Stimulated activated effector memory CD8-positive, alpha-beta T cell treated with anti-CD3 and anti-CD28 coated beads, Interleukin-12 subunit alpha, Interleukin-12 subunit beta, amount 100 ng/mL, for 72 hours (primary cell): Measurements from ENCODE around the gene PTPRN2.

Source experiments
- ATAC-seq: fragments of 150-1000 bp; cut with Tn5 transposase; 2 replicates; pipeline ENCODE4 v1.10.0; 2021
- DNase-seq, 2 donors: peaks; one replicate each; pipeline ENCODE4 v3.0.0; 2021 to 2022; ENCODE audit warnings: low spot score in 2 of 2
- H3K27ac Mint-ChIP-seq: one replicate; pipeline ENCODE4 v1.8.0; 2022; ENCODE audit warnings: mild to moderate bottlenecking, mixed read lengths
- H3K36me3 Mint-ChIP-seq: one replicate; pipeline ENCODE4 v1.8.0; 2022; ENCODE audit warnings: mild to moderate bottlenecking, mixed read lengths
- H3K4me1 Mint-ChIP-seq: one replicate; pipeline ENCODE4 v1.8.0; 2022; ENCODE audit warnings: mixed read lengths
- H3K4me3 Mint-ChIP-seq: one replicate; pipeline ENCODE4 v1.8.0; 2022; ENCODE audit warnings: mild to moderate bottlenecking, mixed read lengths
- H3K9me3 Mint-ChIP-seq: one replicate; pipeline ENCODE4 v1.8.0; 2022; ENCODE audit warnings: mixed read lengths

The PTPRN2 gene

DNA sequence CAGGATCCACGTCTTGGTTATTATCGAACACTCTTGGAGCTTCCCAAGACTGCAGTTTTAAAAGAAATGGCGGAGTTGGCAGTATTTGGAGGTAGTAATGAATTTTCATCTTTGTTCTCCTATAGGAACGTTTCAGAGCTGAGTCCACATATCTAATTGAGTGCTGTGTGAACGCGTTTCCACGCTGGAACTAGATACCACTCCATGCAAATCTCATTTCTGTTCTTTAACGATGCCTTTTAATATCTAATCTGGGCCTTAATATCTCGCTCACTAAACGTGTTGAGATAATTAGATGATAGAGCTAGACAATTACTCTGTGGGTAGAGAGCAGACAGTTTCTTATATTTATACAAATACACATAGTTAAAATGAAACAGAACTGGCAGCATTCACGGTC lies 727.2 kb downstream of the PTPRN2 start:
- no peak overlapping the region for H3K4me3 Mint-ChIP-seq
- no peak for ATAC-seq
- DNase-seq: no peak

DNA sequence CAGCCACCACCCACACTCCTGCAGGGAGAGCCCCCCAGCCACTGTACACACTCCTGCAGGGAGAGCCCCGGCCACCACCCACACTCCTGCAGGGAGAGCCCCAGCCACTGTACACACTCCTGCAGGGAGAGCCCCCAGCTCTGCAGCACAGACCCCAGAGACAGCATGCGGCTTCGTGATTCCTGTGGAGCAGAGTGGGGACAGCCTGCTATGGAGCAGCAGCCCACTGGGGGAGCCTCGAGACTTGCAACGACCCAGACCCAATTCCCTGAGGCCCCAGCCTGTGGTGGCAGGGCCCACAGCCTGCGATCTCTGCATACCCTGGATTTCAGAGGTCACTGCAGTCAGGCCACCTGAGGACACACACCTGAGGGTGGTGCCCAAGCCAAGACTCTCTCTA lies 727.7 kb downstream of the PTPRN2 start:
- Mint-ChIP-seq H3K27ac (no peak overlapping the region), H3K9me3 (no peaks in the 10 kb centered on the region), H3K4me1 (no peaks in the 10 kb centered on the region), H3K36me3 (no peaks in the 10 kb centered on the region), H3K4me3 (no peak overlapping the region)
- no peak for ATAC-seq
- DNase-seq: no peak

More for the DNA sequence above, 727.2 kb downstream of the PTPRN2 start:
- no peaks in the 10 kb centered on the region for H3K4me1 Mint-ChIP-seq
- H3K36me3 Mint-ChIP-seq: no peaks in the 10 kb centered on the region
- H3K9me3 Mint-ChIP-seq: no peaks in the 10 kb centered on the region
- no peak overlapping the region for H3K27ac Mint-ChIP-seq

DNA sequence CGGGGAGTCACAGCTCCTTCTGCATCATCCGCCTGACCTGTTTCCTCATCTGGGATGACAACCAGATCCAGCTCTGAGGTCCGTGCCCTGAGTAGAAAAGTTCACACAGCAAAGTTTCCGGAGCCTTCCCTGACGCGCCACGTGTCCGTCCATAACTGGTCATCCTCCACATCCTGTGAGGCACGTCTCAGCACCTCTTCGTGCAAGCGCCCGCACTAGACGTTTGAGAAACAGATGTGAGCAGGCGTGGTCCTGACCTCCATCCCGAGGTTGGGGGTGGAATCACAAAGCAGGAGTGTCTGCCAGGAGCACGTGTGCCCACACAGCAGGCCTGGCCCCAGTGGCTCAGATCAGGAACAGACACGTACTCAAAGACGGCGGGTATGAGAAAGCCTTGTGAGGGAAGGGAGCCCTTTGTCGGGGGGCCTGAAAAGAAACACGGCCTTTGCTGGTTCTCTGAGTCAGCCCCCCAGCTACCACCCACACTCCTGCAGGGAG lies 730.0 kb downstream of the PTPRN2 start:
- Mint-ChIP-seq H3K4me3 (no peak overlapping the region), H3K4me1 (no peaks in the 10 kb centered on the region), H3K36me3 (no peaks in the 10 kb centered on the region), H3K27ac (no peak overlapping the region), H3K9me3 (no peaks in the 10 kb centered on the region)
- DNase-seq: no peak
- no peak for ATAC-seq

DNA sequence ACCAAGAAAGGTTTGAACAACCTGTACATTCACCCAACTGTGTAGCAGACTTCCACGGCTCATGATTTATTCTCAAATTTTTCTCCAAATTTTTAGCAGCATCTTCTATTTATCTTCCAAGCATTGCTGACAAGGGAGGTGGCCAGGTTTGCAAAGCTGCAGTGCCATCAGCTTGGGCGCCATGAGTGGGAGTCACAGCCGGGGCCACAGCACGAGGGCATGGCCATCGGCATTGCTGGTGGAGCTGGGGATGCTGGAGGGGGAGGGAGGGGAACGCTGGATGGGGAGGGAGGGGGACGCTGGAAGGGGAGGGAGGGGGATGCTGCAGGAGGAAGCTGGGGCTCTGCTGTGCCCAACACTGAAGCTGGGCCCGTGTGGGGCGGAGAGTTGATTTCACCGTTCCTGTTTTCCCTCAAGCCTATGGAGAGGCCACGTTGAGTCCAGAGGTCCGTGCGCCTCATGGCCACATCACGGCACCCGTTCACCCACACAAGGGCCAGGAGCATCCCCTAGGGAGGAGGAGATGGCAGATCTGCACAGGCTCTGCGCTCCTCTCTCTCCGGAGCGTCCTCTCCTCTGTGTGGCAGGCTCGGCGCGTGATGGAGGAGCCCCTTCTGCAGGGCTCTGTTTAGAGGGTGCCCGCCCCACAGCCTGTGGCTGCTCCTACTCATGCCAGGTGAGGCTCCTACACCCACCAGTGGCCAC lies 730.6 kb downstream of the PTPRN2 start:
- Mint-ChIP-seq H3K9me3 (no peaks in the 10 kb centered on the region), H3K27ac (no peak overlapping the region), H3K4me3 (no peak overlapping the region), H3K36me3 (no peaks in the 10 kb centered on the region), H3K4me1 (no peaks in the 10 kb centered on the region)
- no peak for DNase-seq
- no peak for ATAC-seq

DNA sequence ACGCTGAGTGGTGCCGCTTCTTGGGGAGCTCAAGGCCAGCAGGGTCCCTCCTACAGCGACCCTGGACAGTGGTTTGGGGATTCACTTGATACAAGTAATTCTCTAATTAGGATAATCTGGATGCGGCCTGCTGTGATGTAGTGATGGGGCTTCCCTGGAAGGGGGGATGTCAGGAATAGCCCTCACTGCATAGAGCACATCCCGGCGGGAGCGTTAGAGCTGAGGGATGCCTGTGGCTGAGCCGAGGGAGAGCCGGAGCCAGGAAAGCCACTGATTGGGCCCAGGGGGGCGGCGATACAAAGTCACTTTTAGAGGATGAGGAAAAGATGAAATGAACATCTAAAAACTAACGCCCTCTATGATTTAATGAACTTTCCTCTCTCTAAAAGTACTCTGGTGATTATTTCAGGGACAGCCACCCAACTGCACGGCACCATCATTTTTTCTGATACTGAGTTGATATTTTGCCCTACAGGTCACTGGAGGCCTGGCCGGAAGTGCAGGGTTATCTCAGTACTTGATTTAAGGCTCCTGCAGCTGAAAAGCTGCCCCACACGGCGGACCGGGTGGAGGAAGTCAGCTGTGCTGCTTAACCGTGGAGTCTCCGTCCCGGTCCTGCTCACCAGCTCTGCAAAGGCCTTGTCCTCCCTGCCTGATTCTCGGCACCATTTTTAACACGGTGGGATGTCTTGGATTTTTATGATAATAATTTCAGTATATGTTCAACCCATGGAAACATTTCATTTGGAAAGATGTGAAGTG lies 732.0 kb downstream of the PTPRN2 start:
- ATAC-seq (no peak), DNase-seq (no peak)
- Mint-ChIP-seq H3K27ac (no peak overlapping the region), H3K4me1 (peaks cover 7% of the 10 kb centered on the region), H3K9me3 (no peaks in the 10 kb centered on the region), H3K36me3 (no peaks in the 10 kb centered on the region), H3K4me3 (no peak overlapping the region)

DNA sequence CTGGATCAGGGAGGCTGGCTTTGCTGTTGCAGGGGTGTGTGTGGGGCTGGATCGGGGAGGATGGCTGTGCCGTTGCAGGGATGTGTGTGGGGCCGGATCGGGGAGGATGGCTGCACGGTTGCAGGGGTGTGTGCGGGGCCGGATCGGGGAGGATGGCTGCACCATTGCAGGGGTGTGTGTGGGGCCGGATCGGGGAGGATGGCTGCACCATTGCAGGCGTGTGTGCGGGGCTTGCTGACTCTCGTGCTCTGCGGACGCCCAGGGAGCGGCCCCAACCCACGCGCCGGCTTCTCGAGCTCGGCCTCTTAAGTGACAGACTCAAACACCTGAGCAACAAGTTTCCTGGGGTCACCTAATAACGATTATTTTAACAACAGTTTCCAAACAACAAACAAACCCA lies 732.6 kb downstream of the PTPRN2 start:
- ATAC-seq (no peak), DNase-seq (no peak)
- no peaks in the 10 kb centered on the region for H3K36me3 Mint-ChIP-seq
- H3K27ac Mint-ChIP-seq: no peak overlapping the region
- H3K4me1 Mint-ChIP-seq: peaks cover 7% of the 10 kb centered on the region
- no peak overlapping the region for H3K4me3 Mint-ChIP-seq
- no peaks in the 10 kb centered on the region for H3K9me3 Mint-ChIP-seq

DNA sequence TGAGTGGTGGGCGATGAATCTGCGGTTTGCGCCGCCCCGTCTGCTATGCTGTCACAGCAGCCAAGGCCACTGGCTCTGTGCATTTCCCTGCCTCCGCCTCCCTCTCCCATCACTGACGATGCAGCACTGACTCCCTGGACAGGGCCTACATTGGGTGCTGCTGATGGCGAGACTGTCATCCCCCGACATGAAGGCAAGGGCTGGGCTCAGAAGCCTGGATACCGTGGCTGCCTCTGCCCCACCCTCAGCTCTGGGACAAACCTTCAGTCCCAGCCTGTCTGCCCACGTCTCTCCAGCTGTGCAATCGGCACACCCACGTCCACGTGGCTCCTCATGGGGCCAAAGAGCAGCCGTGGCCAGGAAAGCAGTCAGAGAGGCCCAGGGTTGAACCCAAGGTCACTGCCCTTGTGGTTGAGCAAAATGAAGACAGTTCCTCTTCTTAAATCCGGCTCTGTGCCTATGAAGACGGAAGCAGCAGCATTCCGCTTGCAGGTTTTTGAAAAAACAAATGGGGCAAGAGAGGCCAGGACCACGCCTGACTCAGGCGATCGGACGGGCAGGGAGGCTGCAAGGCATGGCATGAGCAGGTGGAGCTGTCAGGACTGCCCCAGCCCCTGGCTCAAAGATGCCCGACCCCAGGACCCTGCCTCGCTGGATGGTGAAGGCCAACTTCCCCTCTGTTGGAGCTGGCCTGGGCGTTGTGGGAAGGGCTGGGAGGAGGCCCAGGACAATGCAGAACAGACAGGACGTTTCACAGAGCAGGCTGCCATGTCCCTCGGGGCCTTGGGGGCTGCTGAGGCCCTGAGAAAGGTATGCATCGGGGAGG lies 733.3 kb downstream of the PTPRN2 start:
- Mint-ChIP-seq H3K27ac (no peak overlapping the region), H3K36me3 (no peaks in the 10 kb centered on the region), H3K4me1 (peaks cover 7% of the 10 kb centered on the region), H3K9me3 (no peaks in the 10 kb centered on the region), H3K4me3 (no peak overlapping the region)
- DNase-seq: no peak
- ATAC-seq: no peak

DNA sequence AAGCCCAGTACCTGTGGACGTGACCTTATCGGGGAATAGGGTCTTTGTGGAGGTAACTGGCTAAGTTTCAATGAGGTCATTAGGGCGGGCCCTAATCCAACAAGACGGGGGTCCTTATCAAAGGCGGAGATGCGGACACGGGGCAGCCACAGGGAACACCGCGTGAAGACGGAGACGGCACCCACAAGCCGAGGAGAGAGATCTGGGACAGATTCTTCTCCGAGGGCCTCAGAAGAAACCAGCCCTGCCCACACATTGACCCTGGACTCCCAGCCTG lies 733.9 kb downstream of the PTPRN2 start:
- Mint-ChIP-seq H3K4me3 (no peak overlapping the region), H3K36me3 (no peaks in the 10 kb centered on the region), H3K4me1 (peaks cover 7% of the 10 kb centered on the region), H3K9me3 (no peaks in the 10 kb centered on the region), H3K27ac (no peak overlapping the region)
- DNase-seq: no peak
- ATAC-seq: no peak

DNA sequence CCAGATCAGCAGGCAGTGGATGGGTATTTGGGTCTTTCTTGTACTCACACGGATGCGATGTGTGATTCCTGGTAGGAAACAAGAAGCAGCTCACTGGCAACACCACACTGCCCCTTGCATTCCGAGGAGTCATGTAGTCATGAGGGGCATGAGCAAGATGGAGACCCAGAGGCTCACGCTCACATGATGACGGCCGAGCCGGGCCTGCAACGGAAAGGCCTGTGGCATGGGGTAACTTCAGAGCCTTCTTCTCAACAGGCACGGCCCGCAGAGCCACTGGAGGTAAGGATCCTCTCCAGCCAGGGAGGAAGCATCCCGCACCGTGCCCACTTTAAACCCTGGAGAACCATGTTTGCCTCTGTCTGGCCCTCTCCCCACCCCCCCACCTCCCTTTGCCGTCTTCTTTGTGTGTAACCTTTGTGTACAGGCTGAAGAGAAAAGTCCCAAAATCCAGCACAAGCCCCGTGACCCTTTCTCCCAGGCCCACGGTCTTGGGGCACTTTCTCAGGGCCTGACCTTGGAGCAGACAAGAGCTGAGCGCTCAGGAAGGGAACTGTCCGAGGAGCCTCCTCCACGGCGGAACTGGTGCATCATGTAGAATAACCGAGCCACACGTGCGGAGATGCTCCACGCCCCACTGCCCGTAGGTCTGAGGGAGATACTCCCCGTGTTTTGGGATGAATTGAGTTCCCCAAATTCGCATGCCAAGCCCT lies 734.4 kb downstream of the PTPRN2 start:
- Mint-ChIP-seq H3K27ac (no peak overlapping the region), H3K9me3 (no peaks in the 10 kb centered on the region), H3K4me1 (peaks cover 7% of the 10 kb centered on the region), H3K36me3 (no peaks in the 10 kb centered on the region), H3K4me3 (no peak overlapping the region)
- DNase-seq: no peak
- ATAC-seq: no peak

DNA sequence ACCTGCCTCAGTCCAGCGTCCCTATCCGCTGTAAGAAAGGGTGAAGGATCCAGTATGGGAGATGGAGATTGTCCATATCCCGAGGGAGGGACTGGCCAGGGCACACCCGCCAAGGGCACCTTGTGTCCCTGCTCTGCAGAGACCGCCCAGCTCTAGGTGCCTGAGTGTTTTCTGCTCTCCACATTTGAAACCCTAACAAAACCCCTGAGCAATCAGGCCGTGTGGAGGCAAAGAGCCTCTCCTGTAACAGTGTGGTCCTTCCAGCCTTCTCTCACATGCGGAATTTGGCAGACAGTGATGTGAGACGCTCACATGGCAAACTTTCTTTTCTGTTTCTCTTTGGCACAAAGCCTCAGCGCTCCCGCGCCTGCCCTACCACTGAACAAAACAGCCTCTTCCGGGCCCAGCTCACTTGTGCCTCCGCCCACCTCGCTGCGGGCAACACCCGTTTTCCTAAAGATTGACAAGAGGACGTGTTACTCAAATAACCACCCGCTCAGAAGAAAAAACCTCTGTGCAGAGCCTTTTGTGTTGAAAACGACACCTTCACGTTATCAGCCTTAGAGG lies 736.0 kb downstream of the PTPRN2 start:
- H3K36me3 Mint-ChIP-seq: no peaks in the 10 kb centered on the region
- peak overlapping the region; percentile 35 for H3K4me3 Mint-ChIP-seq
- H3K4me1 Mint-ChIP-seq: peaks cover 7% of the 10 kb centered on the region
- H3K27ac Mint-ChIP-seq: no peak overlapping the region
- ATAC-seq: peak; percentile 76
- no peaks in the 10 kb centered on the region for H3K9me3 Mint-ChIP-seq
- DNase-seq: peak; percentile 13 to 64

DNA sequence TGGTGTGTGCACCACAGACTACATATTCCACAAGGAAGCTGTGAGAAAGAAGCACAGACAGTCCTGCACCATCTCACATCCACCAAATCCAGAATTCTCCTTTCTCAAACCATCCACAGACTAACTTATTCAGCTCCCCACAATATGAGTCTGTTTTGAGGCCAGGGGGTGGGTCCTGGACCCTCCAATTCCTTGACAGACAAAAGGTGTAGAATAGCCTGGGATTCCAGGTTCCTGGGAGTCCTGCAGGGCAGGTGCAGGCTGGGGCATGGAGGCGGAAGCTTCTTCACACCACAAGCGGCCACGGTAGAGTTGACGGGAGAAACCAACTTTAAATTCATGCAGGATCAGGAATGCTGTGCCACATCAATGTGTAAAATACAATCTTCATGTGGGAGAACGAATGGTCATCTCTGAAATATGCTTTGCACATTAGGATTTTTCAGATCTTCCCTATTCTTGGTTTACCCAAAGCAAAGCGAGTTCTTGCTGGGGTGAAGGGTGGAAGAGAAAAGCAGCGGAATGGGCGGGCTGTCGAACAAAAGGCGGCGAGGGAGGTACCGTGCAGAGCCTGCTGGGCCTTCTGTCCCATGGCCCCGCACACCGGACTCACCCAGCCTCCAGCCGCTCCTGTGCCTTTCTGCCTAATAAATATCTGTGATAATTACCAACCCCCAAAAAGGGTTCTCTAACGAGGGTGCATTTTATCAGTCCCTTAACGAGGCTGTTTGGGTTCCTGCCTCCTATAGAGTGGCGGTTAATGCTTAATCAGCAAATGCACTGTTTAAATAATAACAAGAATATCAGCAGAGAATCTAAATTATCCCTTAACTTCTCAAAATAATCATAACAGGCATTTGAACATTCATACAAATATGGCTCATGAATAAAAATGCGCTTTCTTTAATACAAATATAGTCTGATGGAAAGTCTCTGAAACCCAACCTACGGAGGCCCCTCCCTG lies 736.9 kb downstream of the PTPRN2 start:
- DNase-seq (no peak), ATAC-seq (no peak)
- Mint-ChIP-seq H3K27ac (no peak overlapping the region), H3K9me3 (no peaks in the 10 kb centered on the region), H3K36me3 (no peaks in the 10 kb centered on the region), H3K4me1 (peaks cover 7% of the 10 kb centered on the region), H3K4me3 (no peak overlapping the region)

DNA sequence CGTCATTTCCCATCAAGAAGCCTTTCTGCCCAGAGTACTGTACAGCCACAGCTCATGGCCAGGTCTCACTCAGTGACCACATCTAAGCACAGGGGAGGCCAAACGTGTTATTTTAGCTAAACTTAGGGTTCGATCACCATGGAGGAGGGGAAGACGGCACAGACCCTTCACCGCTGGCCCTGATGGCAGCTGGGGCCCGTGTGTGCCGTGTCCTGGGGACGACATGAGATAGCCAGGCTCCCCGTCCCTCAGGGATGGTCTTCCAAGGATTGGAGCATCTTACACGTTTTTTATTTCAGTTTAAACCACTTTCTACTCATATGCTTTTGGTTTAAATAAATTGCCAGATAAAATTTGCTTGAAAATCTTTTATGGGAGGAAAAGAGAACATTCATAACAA lies 737.9 kb downstream of the PTPRN2 start:
- Mint-ChIP-seq H3K36me3 (no peaks in the 10 kb centered on the region), H3K27ac (no peak overlapping the region), H3K4me3 (no peak overlapping the region), H3K9me3 (no peaks in the 10 kb centered on the region), H3K4me1 (peaks cover 7% of the 10 kb centered on the region)
- ATAC-seq: no peak
- DNase-seq: no peak

DNA sequence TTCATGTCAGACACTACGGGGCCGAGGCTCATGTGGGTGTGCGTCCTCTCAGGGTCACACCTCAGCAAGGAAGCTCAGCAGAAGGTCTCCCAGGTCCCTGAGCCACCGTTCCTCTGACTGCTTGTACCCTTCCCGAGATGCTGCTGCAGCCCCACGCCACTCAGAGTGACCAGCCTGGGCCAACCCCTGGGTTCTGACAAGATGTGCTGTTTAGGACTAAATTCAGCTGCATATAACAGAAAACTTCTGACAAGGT lies 738.4 kb downstream of the PTPRN2 start:
- Mint-ChIP-seq H3K9me3 (no peaks in the 10 kb centered on the region), H3K4me3 (no peak overlapping the region), H3K36me3 (no peaks in the 10 kb centered on the region), H3K4me1 (peaks cover 7% of the 10 kb centered on the region), H3K27ac (no peak overlapping the region)
- DNase-seq: no peak
- no peak for ATAC-seq
